ENCODE measurements around the gene MTSS2.

Gene MTSS2

GRCh38 chr16:70700101-70701020 lies 14.5 kb upstream of the MTSS2 start:
- no peak for DNase-seq (ENCODE audit: low read depth in 1 of 2, low spot score in 1 of 2)

GRCh38 chr16:70699696-70700095 lies 13.8 kb upstream of the MTSS2 start:
- DNase-seq (ENCODE audit: low read depth in 1 of 2, low spot score in 1 of 2), result no peak

- no peak for DNase-seq (ENCODE audit: low read depth in 1 of 2, low spot score in 1 of 2)
Observed at GRCh38 chr16:70698901-70699300, 13.0 kb upstream of the MTSS2 start.

GRCh38 chr16:70697594-70698170 lies 11.8 kb upstream of the MTSS2 start:
- DNase-seq (ENCODE audit: low read depth in 1 of 2, low spot score in 1 of 2), result no peak

- DNase-seq (ENCODE audit: low read depth in 1 of 2, low spot score in 1 of 2), result no peak
Observed at GRCh38 chr16:70696952-70697593, 11.2 kb upstream of the MTSS2 start.

- DNase-seq (ENCODE audit: low read depth in 1 of 2, low spot score in 1 of 2), result no peak
Observed at GRCh38 chr16:70696355-70696754, 10.5 kb upstream of the MTSS2 start.

DNA sequence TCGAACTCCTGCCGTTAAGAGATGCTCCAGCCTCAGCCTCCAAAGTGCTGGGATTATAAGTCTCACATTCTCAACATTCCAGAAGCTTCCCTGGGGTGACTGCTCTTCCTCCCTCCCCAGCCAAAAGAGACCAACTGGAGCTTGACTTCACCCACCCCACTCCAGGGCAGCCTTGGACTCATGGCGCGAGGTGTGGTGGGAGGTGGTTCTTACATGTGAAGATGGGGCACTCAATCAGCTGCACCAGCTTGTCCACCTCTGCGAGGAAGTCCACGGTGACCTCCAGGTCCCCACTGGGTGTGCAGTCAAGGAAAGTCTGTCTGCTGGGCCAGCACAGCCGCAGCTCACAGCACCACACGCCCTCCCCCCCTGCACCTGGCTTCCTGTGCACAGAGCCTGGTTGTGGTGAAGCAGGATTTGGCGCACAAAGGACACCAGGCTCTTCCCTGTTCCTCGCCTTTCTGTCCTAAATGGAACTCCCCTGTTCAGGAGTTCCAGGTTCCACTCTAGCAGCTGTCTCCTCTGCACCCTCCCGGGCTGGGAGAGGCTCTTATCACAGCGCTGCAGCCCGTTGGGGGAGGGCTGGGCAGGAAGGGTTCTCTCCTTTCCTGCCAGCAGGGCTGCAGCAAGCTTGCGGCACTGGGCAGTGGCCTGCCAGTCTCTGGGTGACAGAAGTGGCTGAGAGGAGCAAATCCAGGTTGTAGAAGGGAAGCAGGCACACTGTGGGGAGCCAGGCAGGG lies 9.6 kb upstream of the MTSS2 start:
- DNase-seq (ENCODE audit: low read depth in 1 of 2, low spot score in 1 of 2), result no peak

- no peak for DNase-seq (ENCODE audit: low read depth in 1 of 2, low spot score in 1 of 2)
Observed at GRCh38 chr16:70694868-70695218, 9.0 kb upstream of the MTSS2 start.

DNA sequence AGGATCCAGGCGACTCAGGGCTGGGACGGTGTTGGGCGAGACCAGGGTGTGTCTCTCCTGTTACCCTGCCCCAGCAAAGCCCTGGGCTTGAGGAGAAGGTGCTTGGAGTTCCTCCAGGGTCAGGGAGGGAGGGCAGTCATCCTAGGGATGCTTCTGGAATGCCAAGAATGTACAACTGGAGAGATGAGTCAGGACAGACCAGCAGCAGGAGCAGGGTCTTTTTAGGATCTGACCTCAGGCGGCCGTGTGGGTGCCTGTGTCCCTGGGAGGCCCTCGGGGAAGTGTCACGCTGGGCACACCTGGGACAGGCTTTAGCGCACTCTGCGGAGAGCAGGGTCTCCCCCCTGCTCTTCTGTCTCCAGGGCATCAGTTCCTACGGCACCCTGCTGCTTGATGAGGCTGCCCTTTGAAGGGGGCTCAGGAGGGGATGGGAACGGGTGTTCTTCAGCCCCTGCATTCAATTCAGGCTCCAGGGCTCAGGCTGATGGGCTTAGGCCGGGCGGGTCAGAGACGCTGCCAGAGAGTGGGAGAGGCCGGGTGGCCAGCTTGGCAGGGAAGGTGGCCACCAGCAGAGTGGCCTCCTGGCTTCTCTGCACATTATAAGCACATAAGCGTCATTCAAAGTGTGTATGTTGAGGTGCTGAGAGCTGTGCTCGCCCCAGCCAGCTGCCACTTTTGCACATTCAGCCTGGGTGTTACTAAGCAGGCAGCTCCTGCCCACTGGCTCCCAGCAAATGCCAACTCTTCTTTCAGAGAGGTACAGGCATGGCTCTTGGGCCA lies 8.4 kb upstream of the MTSS2 start:
- no peak for DNase-seq (ENCODE audit: low read depth in 1 of 2, low spot score in 1 of 2)

- DNase-seq (ENCODE audit: low read depth in 1 of 2, low spot score in 1 of 2), result no peak
Observed at GRCh38 chr16:70692873-70693671, 7.2 kb upstream of the MTSS2 start.

GRCh38 chr16:70692130-70692872 lies 6.4 kb upstream of the MTSS2 start:
- no peak for DNase-seq (ENCODE audit: low read depth in 1 of 2, low spot score in 1 of 2)

- no peak for DNase-seq (ENCODE audit: low read depth in 1 of 2, low spot score in 1 of 2)
Observed at GRCh38 chr16:70691223-70692129, 5.6 kb upstream of the MTSS2 start.

GRCh38 chr16:70689970-70690891 lies 4.4 kb upstream of the MTSS2 start:
- no peak for DNase-seq (ENCODE audit: low read depth in 1 of 2, low spot score in 1 of 2)

DNA sequence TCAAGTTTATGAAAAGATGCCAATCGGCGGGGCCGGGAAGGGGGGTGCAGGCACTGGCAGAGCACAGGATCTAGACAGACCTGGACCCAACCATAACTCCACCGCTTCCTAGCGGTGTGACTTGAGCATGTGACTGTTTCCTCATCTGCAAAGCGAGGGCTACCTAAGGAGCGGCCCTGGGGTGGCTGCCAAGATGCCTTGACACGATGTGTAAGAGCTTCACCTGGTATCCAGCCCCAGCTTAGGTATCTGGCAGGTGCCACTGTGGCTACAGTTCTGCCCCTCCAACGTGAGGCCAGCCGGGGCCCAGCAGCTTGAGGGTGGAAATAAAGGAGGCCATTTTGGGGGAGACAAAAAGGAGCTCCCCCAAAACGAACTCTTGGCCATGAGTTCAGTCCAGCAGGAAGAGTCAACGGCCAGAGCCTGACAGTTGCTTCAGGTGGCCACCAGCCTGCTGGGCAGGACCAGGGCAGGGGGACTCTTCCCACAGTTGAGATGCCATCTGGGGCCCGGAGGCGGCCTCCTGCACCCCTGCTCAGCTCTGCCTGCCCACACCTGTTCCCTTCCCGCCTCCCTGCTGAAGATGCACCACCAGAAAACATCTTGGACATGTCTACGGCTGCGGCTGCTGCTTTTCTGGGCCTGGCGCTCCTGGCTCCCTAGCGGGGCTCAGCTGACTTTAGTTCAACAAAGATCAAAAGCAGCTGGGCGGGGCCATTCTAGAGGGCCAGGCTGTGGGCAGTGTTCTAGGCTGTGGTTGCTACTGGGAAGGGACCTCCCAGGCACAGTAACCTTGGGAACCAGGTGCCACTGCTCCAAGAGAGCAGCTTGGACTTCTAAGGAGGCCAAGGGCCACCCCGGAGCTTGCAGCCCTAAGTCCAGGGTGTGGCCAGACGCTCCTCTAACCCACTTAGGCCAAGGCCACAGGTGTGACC lies 3.4 kb upstream of the MTSS2 start:
- DNase-seq (ENCODE audit: low read depth in 1 of 2, low spot score in 1 of 2), result no peak

GRCh38 chr16:70688246-70688742 lies 2.4 kb upstream of the MTSS2 start:
- DNase-seq (ENCODE audit: low read depth in 1 of 2, low spot score in 1 of 2), result no peak

DNA sequence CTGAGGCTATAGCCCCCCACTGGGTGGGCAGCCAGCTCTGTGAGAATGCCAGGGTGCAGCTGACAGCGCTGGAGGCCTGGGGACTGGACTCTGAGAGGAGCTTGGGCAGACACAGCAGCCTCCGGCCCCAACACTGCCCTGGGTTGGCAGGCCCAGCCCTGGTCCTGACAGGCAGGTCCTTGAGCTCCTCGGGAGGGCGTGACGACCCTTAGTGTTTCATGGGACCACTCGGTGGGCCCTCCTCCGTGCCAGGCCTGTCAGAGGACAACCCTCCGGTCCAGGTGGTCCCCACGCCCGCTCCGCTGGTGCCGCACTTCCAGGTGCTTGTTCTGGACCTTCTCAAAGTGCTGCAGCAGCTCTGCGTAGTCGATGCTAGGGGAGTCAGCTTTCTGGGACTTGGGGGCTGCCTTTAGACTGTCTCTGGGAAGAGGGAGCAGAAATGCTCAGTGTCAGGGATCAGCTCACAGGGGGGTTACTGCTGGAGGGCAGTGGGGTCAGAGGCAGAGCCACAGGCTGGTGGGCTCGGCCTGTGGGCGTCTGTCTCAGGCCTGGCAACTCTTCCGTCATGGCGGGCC lies 1.9 kb upstream of the MTSS2 start:
- DNase-seq (ENCODE audit: low read depth in 1 of 2, low spot score in 1 of 2), result no peak

Data from activated T-helper 1 cell treated with anti-CD3 and anti-CD28 coated beads, Interleukin-2, amount 50 U/mL, for 16 hours (primary cell).